Lower leg skin (tissue), 3 donors: ENCODE data around the gene DHRSX.

Experiments used
- POLR2A ChIP-seq, 2 donors: fragments of 450-650 bp; IDR thresholded peaks; one replicate each; pipeline ENCODE4 v1.6.1; 2016 to 2017; ENCODE audit warnings: antibody characterized with exemption in 2 of 2, mild to moderate bottlenecking in 1 of 2, moderate library complexity in 1 of 2
- TF ChIP-seq, protein P1 (sequence below), 3 donors: fragments of 450-650 bp; IDR thresholded peaks; one replicate each; pipeline ENCODE4 v1.5.1; 2016; ENCODE audit warnings: antibody characterized with exemption in 3 of 3, mild to moderate bottlenecking in 3 of 3, moderate library complexity in 2 of 3

DNA sequence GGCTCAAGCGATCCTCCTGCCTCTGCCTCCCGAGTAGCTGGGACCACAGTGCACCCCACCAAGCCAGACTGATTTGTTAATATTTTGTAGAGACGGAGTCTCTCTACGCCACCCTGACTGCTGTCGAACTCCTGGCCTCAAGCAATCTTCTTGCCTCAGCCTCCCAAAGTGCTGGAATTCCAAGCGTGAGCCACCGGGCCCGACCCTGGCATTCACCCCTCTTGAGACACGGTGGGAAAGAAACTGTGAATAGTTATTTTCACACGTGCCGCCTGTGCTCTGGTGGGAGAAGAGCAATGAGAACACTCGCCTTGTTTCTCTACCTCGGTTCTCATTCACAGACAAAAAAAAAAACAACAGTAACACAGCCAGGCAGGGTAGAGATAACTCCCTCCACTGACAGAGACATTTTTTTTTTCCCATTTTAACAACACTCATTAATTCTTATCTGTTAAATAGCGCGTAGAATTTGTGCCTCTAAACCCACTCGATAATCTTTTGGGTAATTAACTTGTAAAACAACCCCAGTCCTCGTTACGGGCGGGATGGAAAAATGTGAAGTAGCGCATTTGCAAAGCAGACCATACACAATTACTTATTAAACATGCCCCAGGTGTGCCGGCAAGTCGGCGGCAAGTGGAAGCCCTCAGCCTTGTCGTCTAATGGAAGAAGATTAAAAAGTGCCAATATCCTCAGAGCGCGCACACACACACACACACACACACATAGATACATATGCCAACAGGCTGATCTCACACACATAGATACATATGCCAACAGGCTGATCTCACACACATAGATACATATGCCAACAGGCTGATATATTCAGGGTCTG is 103.3 kb downstream of the DHRSX start:
- TF ChIP-seq, protein P1, sequence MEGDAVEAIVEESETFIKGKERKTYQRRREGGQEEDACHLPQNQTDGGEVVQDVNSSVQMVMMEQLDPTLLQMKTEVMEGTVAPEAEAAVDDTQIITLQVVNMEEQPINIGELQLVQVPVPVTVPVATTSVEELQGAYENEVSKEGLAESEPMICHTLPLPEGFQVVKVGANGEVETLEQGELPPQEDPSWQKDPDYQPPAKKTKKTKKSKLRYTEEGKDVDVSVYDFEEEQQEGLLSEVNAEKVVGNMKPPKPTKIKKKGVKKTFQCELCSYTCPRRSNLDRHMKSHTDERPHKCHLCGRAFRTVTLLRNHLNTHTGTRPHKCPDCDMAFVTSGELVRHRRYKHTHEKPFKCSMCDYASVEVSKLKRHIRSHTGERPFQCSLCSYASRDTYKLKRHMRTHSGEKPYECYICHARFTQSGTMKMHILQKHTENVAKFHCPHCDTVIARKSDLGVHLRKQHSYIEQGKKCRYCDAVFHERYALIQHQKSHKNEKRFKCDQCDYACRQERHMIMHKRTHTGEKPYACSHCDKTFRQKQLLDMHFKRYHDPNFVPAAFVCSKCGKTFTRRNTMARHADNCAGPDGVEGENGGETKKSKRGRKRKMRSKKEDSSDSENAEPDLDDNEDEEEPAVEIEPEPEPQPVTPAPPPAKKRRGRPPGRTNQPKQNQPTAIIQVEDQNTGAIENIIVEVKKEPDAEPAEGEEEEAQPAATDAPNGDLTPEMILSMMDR (IDR thresholded peaks at IDR 0.05): no peak
- TF ChIP-seq POLR2A (IDR thresholded peaks at IDR 0.05): no peak
